ENCODE measurements around the gene FGF21.
"Not testable (repeated sequence)": the region's sequence is repeated elsewhere in the genome, so short reads cannot be mapped to it uniquely, and the experiment has no call there.

Gene FGF21

GRCh38 chr19:48752496-48753365, 2.6 kb upstream of the FGF21 start, which contains the start of gene FUT1:
Gene FUT1 (minus strand): TSS chr19:48752641. CDS start chr19:48751281, 1,360 bp downstream.
- peak; percentile 48 to 63 for ATAC-seq

GRCh38 chr19:48755787-48756186, 463 bp downstream of the FGF21 start:
- no peak for ATAC-seq

- ATAC-seq, result no peak
Observed at GRCh38 chr19:48756212-48756611, 888 bp downstream of the FGF21 start.

- ATAC-seq, result no peak
Observed at GRCh38 chr19:48756686-48757085, 1.4 kb downstream of the FGF21 start.

GRCh38 chr19:48757089-48757675, 1.9 kb downstream of the FGF21 start:
- no peak for ATAC-seq

GRCh38 chr19:48757741-48758144, 2.4 kb downstream of the FGF21 start:
- no peak for ATAC-seq

GRCh38 chr19:48760504-48761205, 5.3 kb downstream of the FGF21 start:
- ATAC-seq, result no peak

GRCh38 chr19:48765816-48766215, 10.5 kb downstream of the FGF21 start:
- not testable (repeated sequence) for ATAC-seq

- ATAC-seq, result not testable (repeated sequence)
Observed at GRCh38 chr19:48768171-48768753, 12.9 kb downstream of the FGF21 start.

GRCh38 chr19:48768994-48769713, 13.8 kb downstream of the FGF21 start:
- no peak for ATAC-seq

GRCh38 chr19:48770266-48770665, 14.9 kb downstream of the FGF21 start:
- no peak for ATAC-seq

- no peak for ATAC-seq
Observed at GRCh38 chr19:48770734-48771472, 15.6 kb downstream of the FGF21 start.

- no peak for ATAC-seq
Observed at GRCh38 chr19:48772503-48772953, 17.2 kb downstream of the FGF21 start.

- ATAC-seq, result no peak
Observed at GRCh38 chr19:48777139-48777538, 21.8 kb downstream of the FGF21 start.

GRCh38 chr19:48777720-48778119, 22.4 kb downstream of the FGF21 start:
- no peak for ATAC-seq

GRCh38 chr19:48779636-48780035, 24.3 kb downstream of the FGF21 start:
- ATAC-seq, result no peak

GRCh38 chr19:48780631-48781391, 25.5 kb downstream of the FGF21 start:
- ATAC-seq, result no peak

- no peak for ATAC-seq
Observed at GRCh38 chr19:48784527-48784926, 29.2 kb downstream of the FGF21 start.

GRCh38 chr19:48786422-48786821, 31.1 kb downstream of the FGF21 start:
- not testable (repeated sequence) for ATAC-seq

GRCh38 chr19:48787331-48787730, 32.0 kb downstream of the FGF21 start:
- ATAC-seq, result not testable (repeated sequence)

- no peak for ATAC-seq
Observed at GRCh38 chr19:48793271-48793670, 37.9 kb downstream of the FGF21 start.
